Glutamatergic neuron (in vitro differentiated cells): Measurements from ENCODE around the gene SEC11A. TPM values are rescaled to one million over a fixed set of nuclear protein-coding genes. Genes with fewer than 3 reads are reported as not detected.

Experiments
- DNase-seq: peaks from one replicate; pipeline ENCODE4 v3.0.0; 2022
- H3K27ac Mint-ChIP-seq: one replicate; pipeline ENCODE4 v1.8.0; 2020; ENCODE audit warnings: mild to moderate bottlenecking, mixed read lengths, inconsistent platforms; ENCODE audit not compliant: unreplicated experiment
- H3K27me3 Mint-ChIP-seq: one replicate; pipeline ENCODE4 v1.8.0; 2020; ENCODE audit warnings: mild to moderate bottlenecking, moderate library complexity, mixed read lengths, inconsistent platforms; ENCODE audit not compliant: unreplicated experiment
- H3K36me3 Mint-ChIP-seq: one replicate; pipeline ENCODE4 v1.8.0; 2020; ENCODE audit warnings: mild to moderate bottlenecking, mixed read lengths, inconsistent platforms; ENCODE audit not compliant: unreplicated experiment
- H3K4me1 Mint-ChIP-seq: one replicate; pipeline ENCODE4 v1.8.0; 2020; ENCODE audit warnings: mild to moderate bottlenecking, low read depth, mixed read lengths, inconsistent platforms; ENCODE audit not compliant: unreplicated experiment
- H3K4me3 Mint-ChIP-seq: one replicate; pipeline ENCODE4 v1.8.0; 2020; ENCODE audit warnings: mild to moderate bottlenecking, mixed read lengths, inconsistent platforms; ENCODE audit not compliant: unreplicated experiment
- H3K9me3 Mint-ChIP-seq: one replicate; pipeline ENCODE4 v1.8.0; 2020; ENCODE audit warnings: mild to moderate bottlenecking, moderate library complexity, mixed read lengths, inconsistent platforms; ENCODE audit not compliant: unreplicated experiment
- long read RNA-seq: library from polyadenylated mRNA; unstranded; transcript quantifications from one replicate; pipeline ENCODE4 v2.0.0, GENCODE V29; 2020; ENCODE audit not compliant: unreplicated experiment
- total RNA-seq: library from RNA; stranded (reverse); fragmentation: NEBNext Ultra II Directional; extraction: Animal tissue kit (Norgen Biotek cat#: 25700); gene quantifications from one replicate; pipeline ENCODE4 v1.2.1, GENCODE V29; 2021; ENCODE audit not compliant: unreplicated experiment
- TF ChIP-seq, protein P1 (sequence below): fragments of 200-600 bp; sonication (generic); IDR thresholded peaks from one replicate; pipeline ENCODE4 v1.5.0; 2021; ENCODE audit not compliant: partially characterized antibody, unreplicated experiment

Gene SEC11A
- 84.3 TPM for total RNA-seq
- long read RNA-seq, transcript SEC11A-202 (7 exons, 1,223 nt) = minor isoform, 5 of 82 reads
- long read RNA-seq, transcript SEC11A-201 (6 exons, 1,656 nt) = major isoform, 70 of 82 reads
- long read RNA-seq, partial matches to known transcripts = 0 of 82 reads
- long read RNA-seq, other reads (novel, unspliced or antisense) = 4 of 82 reads

GRCh38 chr15:84716036-84716732 lies at the start of gene SEC11A:
Gene SEC11A (minus strand): TSS chr15:84716139. CDS start chr15:84716075, 64 bp downstream.
- Mint-ChIP-seq H3K27ac (peak within 1 kb of the TSS; percentile 92), H3K27me3 (peaks cover 1% of the 10 kb centered on the region), H3K4me3 (peak within 1 kb of the TSS; percentile 97), H3K4me1 (peaks cover 4% of the 10 kb centered on the region), H3K36me3 (no peaks in the 10 kb centered on the region), H3K9me3 (peaks cover 7% of the 10 kb centered on the region)
- peak; percentile 97 for DNase-seq
- TF ChIP-seq, protein P1, sequence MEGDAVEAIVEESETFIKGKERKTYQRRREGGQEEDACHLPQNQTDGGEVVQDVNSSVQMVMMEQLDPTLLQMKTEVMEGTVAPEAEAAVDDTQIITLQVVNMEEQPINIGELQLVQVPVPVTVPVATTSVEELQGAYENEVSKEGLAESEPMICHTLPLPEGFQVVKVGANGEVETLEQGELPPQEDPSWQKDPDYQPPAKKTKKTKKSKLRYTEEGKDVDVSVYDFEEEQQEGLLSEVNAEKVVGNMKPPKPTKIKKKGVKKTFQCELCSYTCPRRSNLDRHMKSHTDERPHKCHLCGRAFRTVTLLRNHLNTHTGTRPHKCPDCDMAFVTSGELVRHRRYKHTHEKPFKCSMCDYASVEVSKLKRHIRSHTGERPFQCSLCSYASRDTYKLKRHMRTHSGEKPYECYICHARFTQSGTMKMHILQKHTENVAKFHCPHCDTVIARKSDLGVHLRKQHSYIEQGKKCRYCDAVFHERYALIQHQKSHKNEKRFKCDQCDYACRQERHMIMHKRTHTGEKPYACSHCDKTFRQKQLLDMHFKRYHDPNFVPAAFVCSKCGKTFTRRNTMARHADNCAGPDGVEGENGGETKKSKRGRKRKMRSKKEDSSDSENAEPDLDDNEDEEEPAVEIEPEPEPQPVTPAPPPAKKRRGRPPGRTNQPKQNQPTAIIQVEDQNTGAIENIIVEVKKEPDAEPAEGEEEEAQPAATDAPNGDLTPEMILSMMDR = no peak

- H3K9me3 Mint-ChIP-seq = peaks cover 1% of the 10 kb centered on the region
- H3K27me3 Mint-ChIP-seq = no peaks in the 10 kb centered on the region
- DNase-seq = no peak
- peaks cover 7% of the 10 kb centered on the region for H3K4me1 Mint-ChIP-seq
- TF ChIP-seq, protein P1 = no peak
- H3K36me3 Mint-ChIP-seq = peaks cover 4% of the 10 kb centered on the region
- no peak overlapping the region for H3K27ac Mint-ChIP-seq
- no peak overlapping the region for H3K4me3 Mint-ChIP-seq
Observed at GRCh38 chr15:84765675-84766074, 49.7 kb upstream of the SEC11A start.

- DNase-seq = no peak
- H3K36me3 Mint-ChIP-seq = peaks cover 4% of the 10 kb centered on the region
- TF ChIP-seq, protein P1 = no peak
- no peak overlapping the region for H3K27ac Mint-ChIP-seq
- no peaks in the 10 kb centered on the region for H3K27me3 Mint-ChIP-seq
- H3K9me3 Mint-ChIP-seq = peaks cover 1% of the 10 kb centered on the region
- H3K4me1 Mint-ChIP-seq = peaks cover 7% of the 10 kb centered on the region
- no peak overlapping the region for H3K4me3 Mint-ChIP-seq
Observed at GRCh38 chr15:84764989-84765388, 49.0 kb upstream of the SEC11A start.

DNA sequence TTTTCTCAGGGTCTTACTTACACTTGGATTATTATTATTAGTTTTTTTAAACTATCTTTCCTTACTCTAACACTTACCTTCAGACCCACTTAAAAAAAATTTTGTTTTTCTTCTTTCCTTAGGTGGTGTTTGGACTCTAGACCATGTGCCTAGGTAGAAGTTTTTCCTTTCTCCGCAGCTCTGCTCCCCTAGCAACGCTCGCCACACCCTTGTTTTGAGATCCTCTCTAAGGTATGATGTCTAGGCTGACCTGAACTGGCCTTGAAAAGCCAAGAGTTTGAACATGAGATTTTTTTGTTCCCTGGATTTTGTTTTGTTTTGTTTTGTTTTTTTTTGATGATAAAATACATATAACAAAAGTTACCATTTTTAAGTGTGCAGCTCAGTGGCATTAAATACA lies 48.6 kb upstream of the SEC11A start:
- peaks cover 1% of the 10 kb centered on the region for H3K9me3 Mint-ChIP-seq
- H3K36me3 Mint-ChIP-seq = peaks cover 4% of the 10 kb centered on the region
- no peak overlapping the region for H3K27ac Mint-ChIP-seq
- DNase-seq = no peak
- H3K27me3 Mint-ChIP-seq = no peaks in the 10 kb centered on the region
- TF ChIP-seq, protein P1 = no peak
- no peak overlapping the region for H3K4me3 Mint-ChIP-seq
- peaks cover 10% of the 10 kb centered on the region for H3K4me1 Mint-ChIP-seq
